Loucy (cell line): ENCODE data around the gene IQCE.

Experiments
- CTCF ChIP-seq: fragments of 200-600 bp; sonication (generic); conservative IDR thresholded peaks from 2 replicates; pipeline ENCODE4 v1.5.1; 2014; ENCODE audit warnings: mild to moderate bottlenecking, antibody characterized with exemption, low read length
- EZH2phosphoT487 ChIP-seq: fragments of 200-600 bp; IDR thresholded peaks from 2 replicates; pipeline ENCODE4 v1.6.1; 2018; ENCODE audit warnings: antibody characterized with exemption, mild to moderate bottlenecking, moderate library complexity, borderline replicate concordance

- TF ChIP-seq CTCF (no peak), EZH2phosphoT487 (no peak)
Measured at GRCh38 chr7:2621948-2622640, 63.3 kb downstream of the IQCE start.
